HUES64 (cell line): ENCODE data around the gene IFITM10.

Experiments used
- H3K27ac ChIP-seq: 2 replicates; pipeline ENCODE4 v1.7.0; 2013; ENCODE audit warnings: low read depth, low read length, inconsistent platforms
- H3K27me3 ChIP-seq: 2 replicates; pipeline ENCODE4 v1.6.1; 2013; ENCODE audit warnings: mild to moderate bottlenecking, low read length; ENCODE audit not compliant: insufficient read depth
- H3K36me3 ChIP-seq: 2 replicates; pipeline ENCODE4 v1.6.1; 2013; ENCODE audit warnings: mild to moderate bottlenecking, low read length; ENCODE audit not compliant: insufficient read depth
- H3K4me1 ChIP-seq: 2 replicates; pipeline ENCODE4 v1.6.1; 2013; ENCODE audit warnings: mild to moderate bottlenecking, low read length, moderate library complexity; ENCODE audit not compliant: insufficient read depth
- H3K4me3 ChIP-seq: 2 replicates; pipeline ENCODE4 v1.5.1; 2013; ENCODE audit warnings: mild to moderate bottlenecking, low read length, moderate library complexity
- H3K9ac ChIP-seq: 2 replicates; pipeline ENCODE4 v1.6.1; 2013; ENCODE audit warnings: mild to moderate bottlenecking, low read depth, low read length
- H3K9me3 ChIP-seq: 2 replicates; pipeline ENCODE4 v1.6.1; 2013; ENCODE audit warnings: low read depth, low read length; ENCODE audit not compliant: insufficient read depth
- WGBS: fragments of 150-250, 120-280 bp; methylation state at CpG from one replicate; pipeline ENCODE4 v1.1.7; 2013; ENCODE audit warnings: missing lambda C conversion rate; 5-methylcytosine and 5-hydroxymethylcytosine counted together

The IFITM10 gene

GRCh38 chr11:1782831-1783724 is 32.7 kb upstream of the IFITM10 start:
- no peaks in the 10 kb centered on the region for H3K27me3 ChIP-seq
- no peak overlapping the region for H3K9ac ChIP-seq
- H3K4me1 ChIP-seq = 0 out of 2 replicates have a peak, but pooled peaks cover 4% of the 10 kb centered on the region
- H3K36me3 ChIP-seq = no peaks in the 10 kb centered on the region
- no peaks in the 10 kb centered on the region for H3K9me3 ChIP-seq
- 85% methylated on average over 20 of the region's 20 CpGs for WGBS
- no peak overlapping the region for H3K4me3 ChIP-seq
- H3K27ac ChIP-seq = no peak overlapping the region

GRCh38 chr11:1782031-1782590 is 31.7 kb upstream of the IFITM10 start:
- H3K27me3 ChIP-seq = no peaks in the 10 kb centered on the region
- WGBS = 89% methylated on average over 13 of the region's 13 CpGs

GRCh38 chr11:1781593-1781975 is 31.2 kb upstream of the IFITM10 start:
- no peak overlapping the region for H3K4me3 ChIP-seq
- H3K36me3 ChIP-seq = no peaks in the 10 kb centered on the region
- 0 out of 2 replicates have a peak, but pooled peaks cover 4% of the 10 kb centered on the region for H3K4me1 ChIP-seq
- H3K27ac ChIP-seq = no peak overlapping the region
- WGBS = 91% methylated on average over 9 of the region's 9 CpGs
- H3K9me3 ChIP-seq = no peaks in the 10 kb centered on the region
- no peak overlapping the region for H3K9ac ChIP-seq
- no peaks in the 10 kb centered on the region for H3K27me3 ChIP-seq

More at GRCh38 chr11:1782031-1782590, 31.7 kb upstream of the IFITM10 start:
- Histone ChIP-seq H3K4me3 (no peak overlapping the region), H3K4me1 (0 out of 2 replicates have a peak, but pooled peaks cover 4% of the 10 kb centered on the region), H3K36me3 (no peaks in the 10 kb centered on the region), H3K9me3 (no peaks in the 10 kb centered on the region), H3K9ac (no peak overlapping the region), H3K27ac (no peak overlapping the region)

GRCh38 chr11:1780700-1781592 is 30.6 kb upstream of the IFITM10 start:
- Histone ChIP-seq H3K9ac (no peak overlapping the region), H3K4me3 (no peak overlapping the region), H3K27me3 (no peaks in the 10 kb centered on the region), H3K4me1 (0 out of 2 replicates have a peak, but pooled peaks cover 4% of the 10 kb centered on the region), H3K9me3 (no peaks in the 10 kb centered on the region), H3K27ac (no peak overlapping the region), H3K36me3 (no peaks in the 10 kb centered on the region)
- 88% methylated on average over 25 of the region's 25 CpGs for WGBS

- no peak overlapping the region for H3K9ac ChIP-seq
- H3K9me3 ChIP-seq = no peaks in the 10 kb centered on the region
- H3K27ac ChIP-seq = no peak overlapping the region
- no peaks in the 10 kb centered on the region for H3K27me3 ChIP-seq
- WGBS = 92% methylated on average over 34 of the region's 34 CpGs
- H3K36me3 ChIP-seq = no peaks in the 10 kb centered on the region
- H3K4me1 ChIP-seq = 0 out of 2 replicates have a peak, but pooled peaks cover 4% of the 10 kb centered on the region
- no peak overlapping the region for H3K4me3 ChIP-seq
Observed at GRCh38 chr11:1779806-1780699, 29.7 kb upstream of the IFITM10 start.

GRCh38 chr11:1779034-1779805 is 28.8 kb upstream of the IFITM10 start:
- no peak overlapping the region for H3K9ac ChIP-seq
- WGBS = 89% methylated on average over 17 of the region's 17 CpGs
- no peaks in the 10 kb centered on the region for H3K27me3 ChIP-seq
- no peak overlapping the region for H3K4me3 ChIP-seq
- H3K36me3 ChIP-seq = no peaks in the 10 kb centered on the region
- no peaks in the 10 kb centered on the region for H3K9me3 ChIP-seq
- H3K27ac ChIP-seq = no peak overlapping the region
- 0 out of 2 replicates have a peak, but pooled peaks cover 4% of the 10 kb centered on the region for H3K4me1 ChIP-seq

GRCh38 chr11:1778141-1778911 is 27.9 kb upstream of the IFITM10 start:
- Histone ChIP-seq H3K9ac (no peak overlapping the region), H3K27ac (no peak overlapping the region), H3K27me3 (no peaks in the 10 kb centered on the region), H3K4me1 (peaks cover 6% of the 10 kb centered on the region; the same call in 1 of the 2 replicates), H3K36me3 (no peaks in the 10 kb centered on the region), H3K9me3 (no peaks in the 10 kb centered on the region), H3K4me3 (no peak overlapping the region)
- 87% methylated on average over 14 of the region's 14 CpGs for WGBS

GRCh38 chr11:1777737-1778136 is 27.3 kb upstream of the IFITM10 start:
- no peaks in the 10 kb centered on the region for H3K27me3 ChIP-seq
- no peak overlapping the region for H3K4me3 ChIP-seq
- H3K4me1 ChIP-seq = peaks cover 6% of the 10 kb centered on the region; the same call in 1 of the 2 replicates
- H3K27ac ChIP-seq = no peak overlapping the region
- WGBS = 92% methylated on average over 2 of the region's 2 CpGs
- H3K36me3 ChIP-seq = no peaks in the 10 kb centered on the region
- no peak overlapping the region for H3K9ac ChIP-seq
- H3K9me3 ChIP-seq = no peaks in the 10 kb centered on the region

- 92% methylated on average over 5 of the region's 5 CpGs for whole genome bisulfite sequencing
- H3K4me1 ChIP-seq = peaks cover 12% of the 10 kb centered on the region
- H3K9ac ChIP-seq = no peak overlapping the region
- H3K27me3 ChIP-seq = no peaks in the 10 kb centered on the region
- H3K9me3 ChIP-seq = no peaks in the 10 kb centered on the region
- H3K27ac ChIP-seq = no peak overlapping the region
- no peaks in the 10 kb centered on the region for H3K36me3 ChIP-seq
- no peak overlapping the region for H3K4me3 ChIP-seq
Observed at GRCh38 chr11:1776944-1777715, 26.7 kb upstream of the IFITM10 start.
